Hepatocyte (in vitro differentiated cells): ENCODE measurements around the gene TEX28. TPM values are rescaled to one million over a fixed set of nuclear protein-coding genes. Genes with fewer than 3 reads are reported as not detected.
"Not testable (repeated sequence)": the region's sequence is repeated elsewhere in the genome, so short reads cannot be mapped to it uniquely, and the experiment has no call there.

ENCODE experiments used
- DNase-seq: peaks from one replicate; pipeline ENCODE4 v3.0.0-alpha.2; 2016; ENCODE audit warnings: low spot score
- H2AFZ ChIP-seq: fragments of 200-600 bp; sonication (generic); 2 replicates; pipeline ENCODE4 v1.6.0; 2016; ENCODE audit warnings: antibody characterized with exemption, mild to moderate bottlenecking
- H3K27ac ChIP-seq: fragments of 200-600 bp; sonication (generic); 2 replicates; pipeline ENCODE4 v1.5.1; 2016; ENCODE audit warnings: mild to moderate bottlenecking
- H3K27me3 ChIP-seq: fragments of 200-600 bp; sonication (generic); 2 replicates; pipeline ENCODE4 v1.6.1; 2016
- H3K36me3 ChIP-seq: fragments of 200-600 bp; sonication (generic); replicated peaks from 2 replicates; pipeline ENCODE4 v1.5.1; 2016; ENCODE audit warnings: low read depth; ENCODE audit not compliant: insufficient read depth
- H3K4me1 ChIP-seq: fragments of 200-600 bp; sonication (generic); 2 replicates; pipeline ENCODE4 v1.5.1; 2016; ENCODE audit warnings: mild to moderate bottlenecking, moderate library complexity; ENCODE audit not compliant: insufficient read depth
- H3K4me2 ChIP-seq: fragments of 200-600 bp; sonication (generic); 2 replicates; pipeline ENCODE4 v1.6.0; 2016
- H3K4me3 ChIP-seq: fragments of 200-600 bp; sonication (generic); 2 replicates; pipeline ENCODE4 v1.5.1; 2016; ENCODE audit warnings: mild to moderate bottlenecking
- H3K79me2 ChIP-seq: fragments of 200-600 bp; sonication (generic); 2 replicates; pipeline ENCODE4 v1.6.0; 2017; ENCODE audit warnings: mild to moderate bottlenecking
- H3K9me2 ChIP-seq: fragments of 200-600 bp; sonication (generic); replicated peaks from 2 replicates; pipeline ENCODE4 v1.6.0; 2017; ENCODE audit warnings: mild to moderate bottlenecking; ENCODE audit not compliant: insufficient read depth
- H3K9me3 ChIP-seq: fragments of 200-600 bp; sonication (generic); 2 replicates; pipeline ENCODE4 v1.5.1; 2016; ENCODE audit warnings: low read depth, mild to moderate bottlenecking
- H4K20me1 ChIP-seq: fragments of 200-600 bp; sonication (generic); 2 replicates; pipeline ENCODE4 v1.6.0; 2016; ENCODE audit warnings: mild to moderate bottlenecking; ENCODE audit not compliant: insufficient read depth, poor library complexity, severe bottlenecking
- CTCF ChIP-seq: fragments of 200-600 bp; sonication (generic); IDR thresholded peaks from 2 replicates; pipeline ENCODE4 v1.5.1; 2016; ENCODE audit warnings: antibody characterized with exemption, mild to moderate bottlenecking; ENCODE audit not compliant: poor library complexity
- EZH2 ChIP-seq: fragments of 200-600 bp; sonication (generic); IDR thresholded peaks from 2 replicates; pipeline ENCODE4 v1.6.1; 2016; ENCODE audit warnings: antibody characterized with exemption, mild to moderate bottlenecking, borderline replicate concordance
- EZH2phosphoT487 ChIP-seq: fragments of 200-600 bp; sonication (generic); IDR thresholded peaks from one replicate; pipeline ENCODE4 v1.6.1; 2018; ENCODE audit warnings: antibody characterized with exemption, mild to moderate bottlenecking, low read depth, moderate library complexity; ENCODE audit not compliant: unreplicated experiment, severe bottlenecking
- WGBS: methylation state at CpG from one replicate; pipeline ENCODE4 v1.1.6; 2016; ENCODE audit warnings: low lambda C conversion rate; ENCODE audit errors: missing lambda C conversion rate; 5-methylcytosine and 5-hydroxymethylcytosine counted together
- polyA plus RNA-seq: library from polyadenylated mRNA; unstranded; fragments of >200 nt; fragmentation: Nextera tagmentation; extraction: Ambion mirVana; gene quantifications from 2 replicates; pipeline ENCODE4 v1.2.1, GENCODE V29; 2016
- total RNA-seq: library from RNA; depleted of rRNA; stranded (reverse); fragments of >200 nt; gene quantifications from 2 replicates; pipeline ENCODE4 v1.2.3, GENCODE V29; 2014

The TEX28 gene
- total and polyA plus RNA-seq, 2 experiments from 2014 or later = not detected

GRCh38 chrX:154304846-154305245 lies 9.9 kb upstream of the TEX28 start:
- Histone ChIP-seq H3K4me1 (no peaks in the 10 kb centered on the region), H3K4me3 (no peak overlapping the region), H2AFZ (no peak overlapping the region), H3K36me3 (no peaks in the 10 kb centered on the region), H3K27ac (no peak overlapping the region), H3K4me2 (no peak overlapping the region), H3K79me2 (no peaks in the 10 kb centered on the region), H3K9me3 (no peaks in the 10 kb centered on the region), H3K9me2 (no peaks in the 10 kb centered on the region), H4K20me1 (no peaks in the 10 kb centered on the region), H3K27me3 (no peaks in the 10 kb centered on the region)
- no peak for TF ChIP-seq CTCF
- TF ChIP-seq EZH2 = no peak
- no peak for TF ChIP-seq EZH2phosphoT487
- DNase-seq = no peak
- 78% methylated on average over 10 of the region's 10 CpGs for WGBS

DNA sequence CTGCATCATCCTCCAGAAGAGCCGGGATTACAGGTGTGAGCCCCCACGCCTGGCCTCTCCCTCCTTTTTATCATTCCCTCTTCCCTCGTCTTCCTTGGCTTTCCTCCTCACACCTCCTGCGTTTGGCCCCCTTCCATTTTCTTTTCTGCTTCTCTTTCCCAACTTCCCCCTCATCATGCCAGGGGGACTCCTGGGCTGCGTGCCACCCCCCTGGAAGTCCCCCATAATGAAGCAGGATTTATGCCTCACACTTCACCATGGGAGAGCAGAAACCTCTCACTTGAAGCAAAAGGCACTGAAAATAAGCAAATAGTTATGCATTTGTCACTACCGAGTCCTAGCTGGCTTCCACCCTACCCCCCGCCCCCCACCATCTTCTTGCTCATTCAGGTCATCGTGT lies 8.6 kb upstream of the TEX28 start:
- H2AFZ ChIP-seq = no peak overlapping the region
- 84% methylated on average over 8 of the region's 8 CpGs for WGBS
- H3K27ac ChIP-seq = no peak overlapping the region

DNA sequence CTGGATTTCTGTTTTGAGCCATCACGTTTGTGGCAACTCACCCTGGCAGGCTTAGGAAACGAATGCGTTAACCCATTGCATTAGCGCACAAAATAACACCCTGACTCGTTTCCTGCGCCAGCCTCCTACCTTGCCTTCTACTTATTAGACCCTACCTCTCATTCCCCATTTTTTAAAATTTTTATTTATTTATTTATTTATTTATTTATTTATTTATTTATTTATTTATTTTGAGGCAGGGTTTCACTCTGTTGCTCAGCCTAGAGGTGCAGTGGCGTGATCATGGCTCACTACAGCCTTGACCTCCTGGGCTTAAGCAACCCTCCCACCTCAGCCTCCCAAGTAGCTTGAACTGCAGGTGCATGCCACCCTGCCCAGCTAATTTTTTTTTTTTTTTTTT lies 8.1 kb upstream of the TEX28 start:
- H3K36me3 ChIP-seq, H3K27ac ChIP-seq: not testable (repeated sequence)
- WGBS = 86% methylated on average over 7 of the region's 7 CpGs

More for the DNA sequence above, 8.6 kb upstream of the TEX28 start:
- H3K4me1 ChIP-seq = no peaks in the 10 kb centered on the region
- no peaks in the 10 kb centered on the region for H3K9me3 ChIP-seq
- H3K36me3 ChIP-seq = no peaks in the 10 kb centered on the region
- H3K27me3 ChIP-seq = no peaks in the 10 kb centered on the region
- H3K9me2 ChIP-seq = no peaks in the 10 kb centered on the region
- no peak overlapping the region for H3K4me3 ChIP-seq
- no peak overlapping the region for H3K4me2 ChIP-seq
- no peak for DNase-seq
- no peaks in the 10 kb centered on the region for H4K20me1 ChIP-seq
- H3K79me2 ChIP-seq = no peaks in the 10 kb centered on the region
- TF ChIP-seq EZH2phosphoT487 (no peak), EZH2 (no peak), CTCF (no peak)

GRCh38 chrX:154300816-154301215 lies 5.9 kb upstream of the TEX28 start:
- DNase-seq = no peak
- no peaks in the 10 kb centered on the region for H4K20me1 ChIP-seq
- no peak overlapping the region for H3K27ac ChIP-seq
- no peak for TF ChIP-seq EZH2
- TF ChIP-seq EZH2phosphoT487 = no peak
- no peak for TF ChIP-seq CTCF
- no peaks in the 10 kb centered on the region for H3K9me3 ChIP-seq
- H3K4me2 ChIP-seq = no peak overlapping the region
- H3K4me3 ChIP-seq = no peak overlapping the region
- no peaks in the 10 kb centered on the region for H3K36me3 ChIP-seq
- H3K4me1 ChIP-seq = no peaks in the 10 kb centered on the region
- no peaks in the 10 kb centered on the region for H3K27me3 ChIP-seq
- H3K79me2 ChIP-seq = no peaks in the 10 kb centered on the region
- WGBS = 93% methylated on average over 8 of the region's 8 CpGs
- H3K9me2 ChIP-seq = no peaks in the 10 kb centered on the region
- no peak overlapping the region for H2AFZ ChIP-seq

More for the DNA sequence above, 8.1 kb upstream of the TEX28 start:
- H3K9me3 ChIP-seq, H2AFZ ChIP-seq, H3K79me2 ChIP-seq, H3K4me1 ChIP-seq, H4K20me1 ChIP-seq, H3K9me2 ChIP-seq, DNase-seq, H3K27me3 ChIP-seq, H3K4me2 ChIP-seq, H3K4me3 ChIP-seq: not testable (repeated sequence)
